Midbrain (tissue), 1 donor: ENCODE data around the gene SLC35G2.
"Not testable (repeated sequence)": the region's sequence is repeated elsewhere in the genome, so short reads cannot be mapped to it uniquely, and the experiment has no call there.

Experiments used
- DNase-seq: peaks from one replicate; lab custom pipeline; 2025; lab: John Stamatoyannopoulos, UW

SLC35G2 gene

GRCh38 chr3:136818769-136819391, at the start of gene SLC35G2:
Gene SLC35G2, plus strand, starts transcription at chr3:136819126. Its CDS starts 35,335 bp downstream, at chr3:136854461.
- peak; percentile 72 for DNase-seq

- no peak for DNase-seq
Observed at GRCh38 chr3:136772709-136773108, 46.2 kb upstream of the SLC35G2 start.

- DNase-seq: no peak
Observed at GRCh38 chr3:136778865-136779264, 40.1 kb upstream of the SLC35G2 start.

- DNase-seq: no peak
Observed at GRCh38 chr3:136780741-136781140, 38.2 kb upstream of the SLC35G2 start.

DNA sequence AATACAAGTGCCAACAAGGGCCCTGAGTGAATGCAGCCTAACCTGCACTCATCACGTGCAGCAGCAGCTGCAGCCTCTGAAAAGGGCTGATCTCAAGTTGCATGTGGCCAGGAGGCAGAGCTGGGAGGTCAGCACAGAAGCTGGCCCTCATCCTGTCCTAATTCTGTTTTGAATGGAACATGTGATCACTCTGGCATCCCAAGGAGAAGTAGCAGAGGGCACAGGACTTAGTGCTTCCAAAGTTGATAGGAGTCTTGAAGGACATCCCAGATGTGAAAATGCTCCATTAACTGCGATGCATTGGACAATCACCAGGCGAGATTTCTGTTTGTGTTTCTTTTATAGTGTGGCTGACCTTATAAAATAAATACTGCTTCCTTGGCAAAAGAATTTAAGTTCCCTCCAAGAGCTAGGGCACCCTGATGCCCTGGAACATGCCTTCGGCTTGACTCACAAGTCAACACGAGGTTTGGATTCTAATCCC, 35.2 kb upstream of the SLC35G2 start:
- DNase-seq: no peak

DNA sequence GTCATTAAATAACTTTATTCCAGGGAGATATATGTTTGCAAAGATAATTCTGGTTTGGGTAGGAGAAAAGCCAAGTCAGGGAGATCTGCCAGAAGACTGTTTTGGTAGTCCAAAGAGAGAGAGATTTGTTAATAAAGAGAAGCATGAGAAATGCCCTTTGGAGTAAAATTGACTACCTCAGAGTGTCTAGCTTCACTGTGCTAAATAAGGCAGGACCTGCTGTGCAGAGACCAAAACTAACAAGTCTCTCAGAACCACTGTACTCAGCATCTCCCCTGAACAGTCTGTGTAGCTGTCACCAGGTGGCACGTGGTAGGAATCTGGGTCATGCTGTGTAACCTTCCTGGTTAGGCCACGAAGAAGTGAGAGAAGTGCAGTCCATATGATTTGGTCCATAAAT, 31.6 kb upstream of the SLC35G2 start:
- DNase-seq: peak; percentile 14

GRCh38 chr3:136788154-136788553, 30.8 kb upstream of the SLC35G2 start:
- no peak for DNase-seq

DNA sequence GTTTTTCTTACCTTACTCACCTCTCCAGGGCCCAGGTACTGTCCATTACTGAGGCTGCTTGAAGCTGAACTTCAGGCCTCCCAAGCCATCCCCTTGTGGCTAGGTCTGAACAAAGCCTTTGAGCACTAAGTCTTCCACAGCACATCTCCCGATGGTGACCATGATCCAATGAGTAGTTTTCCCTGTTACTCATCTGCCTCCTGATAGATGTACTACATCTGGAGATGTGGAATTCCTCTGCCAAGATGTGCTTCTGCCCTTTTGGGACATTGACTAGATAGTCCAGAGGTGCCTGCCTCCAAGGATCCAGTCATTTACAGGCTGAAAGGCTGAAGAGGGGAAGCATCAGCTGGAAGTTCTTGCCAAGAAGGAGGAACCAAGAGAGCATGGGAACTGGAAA, 28.9 kb upstream of the SLC35G2 start:
- DNase-seq: no peak

DNA sequence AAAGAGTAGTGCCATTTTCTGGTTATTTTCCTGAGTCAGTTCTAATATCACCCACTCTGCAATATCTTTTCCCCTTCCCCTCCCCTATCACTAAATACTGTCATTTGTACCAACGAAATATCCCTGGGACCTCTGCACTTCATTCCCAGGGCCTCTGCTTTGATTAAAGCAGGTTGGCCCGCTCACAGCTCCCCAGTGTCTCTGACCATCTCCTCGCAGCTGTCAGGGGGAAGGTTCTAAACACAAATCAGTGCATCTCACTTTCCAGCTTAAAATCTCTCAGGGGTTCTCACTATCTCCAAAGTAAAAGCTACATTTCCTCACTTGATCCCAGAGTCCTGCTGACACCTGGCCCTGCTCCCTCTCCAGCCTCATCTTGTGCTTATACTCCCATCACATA, 28.1 kb upstream of the SLC35G2 start:
- DNase-seq: no peak

GRCh38 chr3:136792556-136793330, 26.2 kb upstream of the SLC35G2 start:
- peak; percentile 54 for DNase-seq

- not testable (repeated sequence) for DNase-seq
Observed at GRCh38 chr3:136801146-136801545, 17.8 kb upstream of the SLC35G2 start.

GRCh38 chr3:136802481-136802996, 16.4 kb upstream of the SLC35G2 start:
- DNase-seq: peak; percentile 30

DNA sequence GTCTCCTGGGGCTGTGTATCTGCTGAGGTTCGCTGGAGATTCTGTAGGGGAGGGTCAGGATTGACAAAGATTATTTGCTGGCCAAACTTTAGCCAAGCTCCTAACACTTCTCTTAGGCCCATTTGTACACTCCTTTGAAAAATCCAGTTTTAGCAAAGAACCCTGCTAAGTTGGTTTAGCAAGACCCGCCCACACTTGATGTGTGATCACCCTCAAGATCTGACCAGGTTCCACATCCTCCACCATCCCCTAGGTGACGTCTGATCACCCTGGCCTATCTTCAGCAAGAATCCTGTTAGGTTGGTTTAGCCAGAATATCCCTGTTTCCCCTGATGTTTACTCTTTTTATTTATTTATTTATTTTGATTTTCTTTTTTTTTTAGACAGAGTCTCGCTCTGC, 14.8 kb upstream of the SLC35G2 start:
- DNase-seq: no peak

- DNase-seq: no peak
Observed at GRCh38 chr3:136804813-136805212, 14.1 kb upstream of the SLC35G2 start.

DNA sequence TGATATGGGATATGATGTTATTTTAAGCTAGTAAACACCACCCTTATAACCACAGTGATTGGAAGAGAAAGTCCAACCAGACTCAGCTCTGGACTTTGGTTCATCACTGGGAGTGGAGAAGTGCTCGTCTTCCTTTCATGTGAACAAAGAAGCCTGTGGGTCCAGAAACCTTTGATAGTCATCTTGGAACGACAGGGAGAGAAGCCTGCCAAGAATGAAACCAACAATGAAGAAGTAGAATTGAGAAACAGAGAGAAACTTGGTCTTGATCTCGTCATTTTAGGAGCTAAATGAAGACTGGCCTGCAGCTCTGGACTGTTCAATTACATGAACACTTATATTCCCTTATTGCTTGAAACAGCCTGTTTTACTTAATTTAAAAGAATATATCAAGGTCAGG, 13.1 kb upstream of the SLC35G2 start:
- no peak for DNase-seq

- no peak for DNase-seq
Observed at GRCh38 chr3:136811701-136812100, 7.2 kb upstream of the SLC35G2 start.

- peak; percentile 48 for DNase-seq
Observed at GRCh38 chr3:136817448-136817847, 1.5 kb upstream of the SLC35G2 start.

- no peak for DNase-seq
Observed at GRCh38 chr3:136818191-136818768, 646 bp upstream of the SLC35G2 start.

- DNase-seq: no peak
Observed at GRCh38 chr3:136819392-136819730, 435 bp downstream of the SLC35G2 start.

DNA sequence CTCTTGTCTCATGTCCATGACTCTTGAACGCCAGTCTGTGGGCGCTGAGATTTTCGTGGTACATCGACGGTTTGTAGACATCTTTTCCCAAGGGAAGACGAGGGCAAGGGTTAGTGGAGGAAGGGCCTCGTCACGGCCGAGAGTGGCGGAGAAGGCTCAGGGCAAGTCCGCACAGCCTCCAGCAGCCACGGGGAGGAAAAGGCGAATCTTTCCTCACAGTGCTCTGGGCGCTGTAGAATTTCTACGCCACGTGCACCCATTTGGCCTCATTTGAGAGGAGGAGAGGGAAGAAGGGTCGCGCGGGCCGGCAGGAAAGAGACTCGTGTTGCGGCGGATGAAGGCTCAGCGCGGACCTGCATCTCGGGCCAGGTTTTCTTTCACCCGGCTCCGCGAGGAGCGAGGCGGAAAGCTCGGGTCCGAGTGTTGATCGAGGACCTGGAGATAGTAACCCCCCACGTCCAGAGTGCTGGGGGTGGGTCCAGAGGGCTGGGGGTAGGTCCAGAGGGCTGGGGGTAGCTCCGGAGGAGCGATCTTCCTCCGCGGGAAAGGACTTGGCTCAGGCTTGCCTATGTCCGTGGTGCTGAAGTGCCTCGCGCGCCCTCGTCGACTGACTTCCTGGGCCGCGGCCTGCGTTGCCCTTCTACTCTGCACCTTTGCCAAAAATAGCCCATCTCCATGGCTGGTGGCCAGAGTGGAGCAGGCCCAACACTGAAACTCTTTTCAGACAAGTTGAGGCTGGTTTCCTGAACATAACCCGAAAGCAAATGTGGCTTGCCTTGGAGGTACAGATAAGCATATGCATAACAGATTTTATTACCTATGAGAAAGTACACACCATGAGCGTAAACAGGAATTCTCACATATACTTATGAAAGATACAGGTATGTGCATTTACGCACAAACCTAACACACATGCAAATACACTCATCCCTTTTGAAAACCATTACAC, 1.1 kb downstream of the SLC35G2 start:
- DNase-seq: no peak

GRCh38 chr3:136831461-136831860, 12.5 kb downstream of the SLC35G2 start:
- no peak for DNase-seq
